ENCODE results near the gene SF3A2.

SF3A2 gene

DNA sequence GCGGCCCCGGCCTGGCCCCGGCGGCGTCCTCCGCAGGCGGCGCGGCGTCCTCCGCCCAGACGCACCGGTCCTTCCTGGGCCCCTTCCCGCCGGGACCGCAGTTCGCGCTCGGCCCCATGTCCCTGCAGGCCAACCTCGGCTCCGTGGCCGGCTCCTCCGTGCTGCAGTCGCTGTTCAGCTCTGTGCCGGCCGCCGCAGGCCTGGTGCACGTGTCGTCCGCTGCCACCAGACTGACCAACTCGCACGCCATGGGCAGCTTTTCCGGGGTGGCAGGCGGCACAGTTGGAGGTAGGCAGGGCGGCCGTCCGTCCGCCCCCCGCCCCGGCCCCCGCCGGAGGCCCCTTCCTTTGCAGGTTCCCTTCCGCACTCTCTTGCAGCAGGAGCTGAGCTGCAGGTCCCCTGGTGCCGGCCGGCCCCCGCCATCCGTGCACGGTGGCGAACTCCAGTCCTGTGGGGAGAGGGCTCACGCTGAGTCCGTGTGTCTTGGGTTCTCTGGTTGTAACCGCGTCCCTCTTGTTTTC, 9.7 kb upstream of the SF3A2 start:
- no peak for DNase-seq (ENCODE audit: low read depth)

DNA sequence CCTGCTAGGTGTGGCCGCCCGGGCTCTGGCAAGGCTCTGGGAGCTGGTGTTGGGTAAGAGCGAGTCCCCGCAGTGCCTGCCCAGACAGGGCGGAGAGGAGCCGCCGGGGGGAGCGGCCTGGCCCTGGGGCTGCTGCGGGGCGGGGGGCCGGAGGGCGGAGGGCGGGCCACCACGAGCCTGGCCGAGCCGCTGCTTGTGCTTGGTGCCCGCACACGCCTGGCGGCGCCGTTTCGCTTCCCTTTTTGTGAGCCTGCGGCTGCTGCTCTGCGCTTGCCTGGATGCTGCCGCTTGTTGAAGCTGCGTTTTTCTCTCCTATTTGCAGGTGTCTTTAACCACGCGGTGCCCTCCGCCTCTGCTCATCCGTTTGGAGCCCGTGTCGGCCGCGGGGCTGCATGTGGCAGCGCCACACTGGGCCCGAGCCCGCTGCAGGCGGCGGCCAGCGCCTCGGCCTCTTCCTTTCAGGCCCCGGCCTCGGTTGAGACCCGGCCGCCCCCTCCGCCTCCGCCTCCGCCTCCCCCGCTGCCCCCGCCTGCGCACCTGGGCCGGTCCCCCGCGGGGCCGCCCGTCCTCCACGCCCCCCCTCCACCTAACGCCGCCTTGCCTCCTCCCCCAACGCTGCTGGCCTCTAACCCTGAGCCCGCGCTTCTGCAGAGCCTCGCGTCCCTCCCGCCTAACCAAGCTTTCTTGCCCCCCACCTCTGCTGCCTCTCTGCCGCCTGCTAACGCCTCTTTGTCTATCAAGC, 9.0 kb upstream of the SF3A2 start:
- DNase-seq (ENCODE audit: low read depth) = no peak

DNA sequence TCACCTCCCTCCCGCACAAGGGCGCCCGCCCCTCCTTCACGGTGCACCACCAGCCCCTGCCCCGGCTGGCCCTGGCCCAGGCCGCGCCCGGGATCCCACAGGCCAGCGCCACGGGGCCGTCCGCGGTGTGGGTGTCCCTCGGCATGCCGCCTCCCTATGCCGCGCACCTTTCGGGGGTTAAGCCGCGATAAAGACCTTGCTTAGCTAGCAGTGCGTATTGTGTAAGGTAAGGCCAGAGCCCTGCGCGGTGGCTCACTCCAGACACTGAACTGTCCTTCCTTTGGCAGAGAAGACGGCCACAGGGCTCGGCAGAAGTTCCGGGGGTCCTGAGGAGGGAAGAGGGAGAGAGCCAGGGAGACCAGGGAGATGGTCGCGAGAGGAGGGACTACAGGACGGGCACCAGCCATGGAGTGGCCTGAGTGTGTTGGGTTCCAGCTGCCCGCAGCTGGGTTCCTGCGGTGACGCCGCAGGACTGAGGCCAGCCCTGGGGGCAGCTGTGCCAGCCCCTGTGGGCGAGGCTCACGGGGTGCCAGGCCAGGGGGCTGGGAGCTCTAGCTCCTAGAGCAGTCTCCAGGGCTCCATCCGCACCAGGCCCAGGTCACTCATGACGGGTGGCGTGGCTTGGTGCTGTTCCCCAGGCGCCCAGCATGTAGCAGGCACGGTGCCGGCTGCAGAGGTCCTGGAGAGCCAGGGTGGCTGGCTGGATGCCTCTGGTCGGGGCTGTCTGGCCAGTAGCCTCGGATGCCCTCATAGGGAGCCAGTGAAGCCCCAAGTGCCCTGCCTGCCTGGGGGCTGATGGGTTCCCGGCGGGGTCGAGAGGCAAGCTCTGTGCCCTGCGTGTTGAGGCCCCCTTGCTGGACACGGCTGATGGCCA, 8.2 kb upstream of the SF3A2 start:
- DNase-seq (ENCODE audit: low read depth) = no peak

GRCh38 chr19:2229103-2230032, 7.3 kb upstream of the SF3A2 start:
- DNase-seq (ENCODE audit: low read depth) = no peak

DNA sequence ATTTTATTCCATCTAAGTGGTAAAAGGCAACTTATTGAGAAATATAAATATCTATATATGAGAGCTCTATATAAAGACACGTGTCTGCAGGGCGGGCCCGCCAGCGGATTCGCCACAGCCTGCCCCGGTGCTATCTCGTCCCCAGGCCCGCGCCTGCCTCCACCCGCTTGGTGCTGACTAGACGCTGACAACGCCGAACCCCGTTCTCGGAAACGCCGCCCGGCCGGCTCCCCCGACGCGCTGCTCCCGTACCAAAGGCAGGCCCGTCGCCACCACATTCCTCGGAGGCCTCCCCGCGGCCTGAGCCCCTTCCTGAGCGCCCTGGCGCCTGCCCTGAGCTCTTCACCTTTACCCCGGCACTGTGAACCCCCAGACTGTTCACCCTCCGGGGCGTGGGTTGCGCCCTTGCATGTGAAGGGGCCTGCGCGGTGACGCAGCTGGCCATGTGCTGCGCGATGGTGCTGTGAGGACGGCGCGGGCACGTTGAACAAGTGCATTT, 6.5 kb upstream of the SF3A2 start:
- DNase-seq (ENCODE audit: low read depth) = no peak

GRCh38 chr19:2230807-2231533, 5.7 kb upstream of the SF3A2 start:
- DNase-seq (ENCODE audit: low read depth) = no peak

DNA sequence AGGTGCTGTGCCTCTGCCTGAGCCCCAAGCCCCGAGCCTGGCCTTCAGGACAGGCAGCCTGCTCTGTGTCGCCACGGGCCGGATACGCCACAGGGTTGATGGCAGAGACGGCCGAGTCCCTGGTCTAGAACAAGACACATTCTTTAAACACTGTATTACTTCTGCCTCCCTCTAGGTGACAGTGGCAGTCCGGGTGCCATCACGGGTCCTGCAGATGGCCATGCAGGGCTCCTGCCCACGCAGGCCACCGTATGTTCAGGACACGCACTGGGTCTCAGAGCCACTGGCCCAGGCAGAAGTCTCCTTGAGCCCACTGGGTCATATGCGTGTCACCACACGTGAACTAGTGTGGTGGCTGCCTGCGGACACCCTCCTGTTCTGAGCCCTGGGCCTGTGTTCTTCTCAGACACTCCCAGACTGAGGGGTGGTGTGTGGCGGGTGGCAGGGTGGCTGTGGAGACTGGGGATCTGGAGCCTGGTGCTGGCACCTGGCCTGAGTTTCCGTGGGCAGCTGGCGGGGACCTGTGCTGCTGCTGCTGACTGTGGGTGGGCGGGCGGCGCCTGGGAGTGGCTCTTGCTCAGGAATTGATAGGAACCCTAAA, 4.9 kb upstream of the SF3A2 start:
- DNase-seq (ENCODE audit: low read depth) = no peak

DNA sequence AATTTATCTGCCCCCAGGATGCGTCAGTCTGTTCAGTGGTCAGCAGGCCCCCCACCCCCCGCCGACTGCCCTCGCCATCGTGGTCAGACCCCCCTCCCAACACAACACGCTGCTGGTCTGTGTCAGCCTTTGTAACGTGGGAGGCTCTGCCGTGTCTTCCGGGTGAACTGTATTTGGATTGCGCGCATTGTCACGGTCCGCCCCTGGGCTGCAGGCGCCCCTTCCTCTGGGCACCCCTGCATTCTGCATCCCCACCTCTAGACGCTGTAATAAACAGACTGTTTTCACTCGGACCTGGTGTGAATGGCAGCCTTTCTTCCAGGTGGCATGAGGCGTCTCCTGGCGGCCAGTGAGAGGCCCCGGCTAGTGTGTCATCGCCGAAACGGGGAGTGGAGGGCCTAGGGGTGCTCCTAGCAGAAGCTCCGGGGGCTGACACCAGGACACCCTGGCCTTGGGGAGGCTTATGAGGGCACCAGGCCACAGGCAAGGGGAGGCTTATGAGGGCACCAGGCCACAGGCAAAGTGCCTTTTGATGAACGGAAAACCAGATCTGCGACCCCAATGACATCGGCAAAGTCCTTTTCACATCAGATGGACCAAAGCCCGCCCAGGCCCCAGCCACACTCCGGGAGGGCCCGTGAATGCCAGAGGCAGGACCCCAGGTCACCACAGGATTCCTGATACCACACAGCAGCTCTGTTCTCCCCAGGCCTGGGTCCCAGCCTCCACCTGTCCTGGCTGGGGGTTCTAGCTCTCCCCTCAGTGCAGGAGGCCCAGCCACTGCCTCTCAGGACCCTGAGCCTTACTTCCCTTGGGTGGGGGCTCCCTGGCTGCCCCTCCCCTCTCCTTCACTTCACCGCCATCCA, 4.1 kb upstream of the SF3A2 start:
- no peak for DNase-seq (ENCODE audit: low read depth)

- no peak for DNase-seq (ENCODE audit: low read depth)
These were observed 2.9 kb upstream of the SF3A2 start for GRCh38 chr19:2233601-2234280.

GRCh38 chr19:2234996-2235380, 1.6 kb upstream of the SF3A2 start:
- no peak for DNase-seq (ENCODE audit: low read depth)

GRCh38 chr19:2235381-2236063, 1.1 kb upstream of the SF3A2 start:
- no peak for DNase-seq (ENCODE audit: low read depth)

DNA sequence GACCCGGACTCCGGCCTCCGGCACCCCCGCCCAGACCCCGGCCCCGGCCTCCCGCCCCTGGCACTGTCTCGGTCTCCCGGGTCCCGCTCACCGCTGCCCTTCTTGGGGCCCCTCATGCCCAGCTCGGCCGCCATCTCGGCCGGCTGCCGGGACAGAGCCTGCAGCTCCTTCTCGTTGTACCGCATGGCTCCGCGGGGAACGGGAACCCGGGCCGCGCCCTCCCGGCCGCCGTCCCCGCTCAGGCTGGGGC, 635 bp upstream of the SF3A2 start:
- no peak for DNase-seq (ENCODE audit: low read depth)

GRCh38 chr19:2237051-2237868, 636 bp downstream of the SF3A2 start:
- no peak for DNase-seq (ENCODE audit: low read depth)

GRCh38 chr19:2237869-2238153, 1.2 kb downstream of the SF3A2 start:
- no peak for DNase-seq (ENCODE audit: low read depth)

DNA sequence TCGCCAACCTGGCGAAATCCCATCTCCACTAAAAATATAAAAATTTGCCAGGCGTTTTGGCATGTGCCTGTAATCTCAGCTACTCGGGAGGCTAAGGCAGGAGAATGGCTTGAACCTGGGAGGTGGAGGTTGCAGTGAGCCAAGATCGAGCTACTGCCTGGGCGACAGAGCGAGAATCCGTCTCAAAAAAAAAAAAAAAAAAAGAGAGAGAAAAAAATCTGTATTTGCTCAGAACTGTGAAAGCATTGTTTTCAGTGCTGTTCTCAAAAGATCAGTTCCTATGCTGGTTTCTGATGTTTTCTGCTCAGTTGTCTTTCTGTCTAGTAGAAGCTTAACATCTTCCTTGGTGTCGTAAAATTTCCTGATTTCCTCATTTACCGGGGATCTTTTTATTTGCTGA, 2.5 kb downstream of the SF3A2 start:
- DNase-seq (ENCODE audit: low read depth) = no peak

GRCh38 chr19:2239771-2240770, 3.4 kb downstream of the SF3A2 start:
- no peak for DNase-seq (ENCODE audit: low read depth)

Measured in HS-5 (cell line).